Immature natural killer cell (primary cell): Measurements from ENCODE around the gene ZNF609. TPM values are rescaled to one million over a fixed set of nuclear protein-coding genes. Genes with fewer than 3 reads are reported as not detected.
"Not testable (repeated sequence)": the region's sequence is repeated elsewhere in the genome, so short reads cannot be mapped to it uniquely, and the experiment has no call there.

Experiments used
- DNase-seq, 3 donors: peaks; one replicate each; pipeline ENCODE4 v3.0.0; 2022; ENCODE audit warnings: mixed read lengths in 1 of 3
- H3K27ac Mint-ChIP-seq, 6 donors: one replicate each; pipeline ENCODE4 v1.8.0; 2020; ENCODE audit warnings: mixed read lengths in 6 of 6, mild to moderate bottlenecking in 5 of 6, inconsistent platforms in 4 of 6, moderate library complexity in 3 of 6
- H3K27me3 Mint-ChIP-seq, 3 donors: one replicate each; pipeline ENCODE4 v1.8.0; 2020 to 2021; ENCODE audit warnings: low read depth in 3 of 3, mild to moderate bottlenecking in 3 of 3, mixed read lengths in 3 of 3, moderate library complexity in 3 of 3, inconsistent platforms in 1 of 3
- H3K36me3 Mint-ChIP-seq, 3 donors: one replicate each; pipeline ENCODE4 v1.8.0; 2020; ENCODE audit warnings: mixed read lengths in 3 of 3, inconsistent platforms in 2 of 3, mild to moderate bottlenecking in 2 of 3
- H3K4me1 Mint-ChIP-seq, 2 donors: one replicate each; pipeline ENCODE4 v1.8.0; 2020; ENCODE audit warnings: inconsistent platforms in 2 of 2, mild to moderate bottlenecking in 2 of 2, mixed read lengths in 2 of 2, moderate library complexity in 1 of 2
- H3K4me3 Mint-ChIP-seq, 5 donors: one replicate each; pipeline ENCODE4 v1.8.0; 2020; ENCODE audit warnings: mild to moderate bottlenecking in 5 of 5, mixed read lengths in 5 of 5, inconsistent platforms in 3 of 5, moderate library complexity in 3 of 5
- H3K9me3 Mint-ChIP-seq, 6 donors: one replicate each; pipeline ENCODE4 v1.8.0; 2020; ENCODE audit warnings: mild to moderate bottlenecking in 6 of 6, mixed read lengths in 6 of 6, inconsistent platforms in 4 of 6, moderate library complexity in 3 of 6
- polyA plus RNA-seq, 3 donors: library from polyadenylated mRNA; unstranded; fragments of 300-500 nt; fragmentation: Illumina TruSeq; gene quantifications; one replicate each; pipeline ENCODE4 v1.2.3, GENCODE V29; 2021

Gene ZNF609
- polyA plus RNA-seq, 3 donors from 2014 or later, result 0.04 to 11.3 (median 2.6) TPM

DNA sequence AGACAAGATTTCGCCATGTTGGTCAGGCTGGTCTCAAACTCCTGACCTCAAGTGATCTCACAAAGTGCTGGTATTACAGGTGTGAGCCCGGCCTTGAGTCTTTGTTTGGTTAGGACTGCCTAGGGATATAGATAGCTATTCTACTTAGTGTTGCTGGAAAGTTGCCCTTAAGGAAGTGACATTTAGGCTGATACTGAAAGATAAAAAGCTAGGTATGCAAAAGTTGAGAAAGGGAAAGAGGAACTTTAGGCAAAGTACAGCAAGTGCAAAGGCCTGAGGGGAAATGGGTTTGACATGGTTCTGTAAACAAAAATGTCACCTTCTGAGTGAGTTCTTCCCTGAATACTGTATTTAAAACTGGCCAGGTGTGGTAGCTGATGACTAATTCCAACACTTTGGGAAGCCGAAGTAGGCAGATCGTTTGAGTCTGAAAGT is 111.5 kb downstream of the ZNF609 start:
- peaks cover 0 to 10% (median 5%) of the 10 kb centered on the region in 3 donors for H3K36me3 Mint-ChIP-seq
- no peak overlapping the region for H3K4me3 Mint-ChIP-seq
- no peak for DNase-seq
- peaks cover 38 to 53% of the 10 kb centered on the region in 2 donors for H3K4me1 Mint-ChIP-seq
- no peaks in the 10 kb centered on the region for H3K9me3 Mint-ChIP-seq
- H3K27me3 Mint-ChIP-seq, result peaks cover 0 to 1% (median 0%) of the 10 kb centered on the region in 3 donors
- peak overlapping the region in 4 of 6 donors; percentile 31 to 62 (median 36) for H3K27ac Mint-ChIP-seq

DNA sequence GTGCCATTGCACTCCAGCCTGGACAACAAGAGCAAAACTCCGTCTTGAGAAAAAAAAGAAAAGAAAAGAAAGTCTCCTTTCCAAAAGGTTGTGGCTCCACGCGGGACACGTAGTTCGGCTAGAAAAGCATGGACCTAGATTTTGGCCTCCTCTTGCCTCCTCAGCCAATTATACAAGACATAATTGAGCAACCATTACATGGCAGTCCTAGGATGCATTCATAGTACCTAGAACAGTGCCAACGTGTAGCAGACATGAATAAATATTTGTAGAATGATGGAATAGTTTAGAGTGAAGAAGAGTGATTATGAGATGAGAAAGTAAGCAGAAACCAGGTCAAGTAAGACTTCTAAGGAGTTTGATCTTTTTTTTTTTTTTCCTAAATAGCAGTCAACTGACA is 112.5 kb downstream of the ZNF609 start:
- H3K36me3 Mint-ChIP-seq, result peaks cover 0 to 9% (median 3%) of the 10 kb centered on the region in 3 donors
- no peaks in the 10 kb centered on the region for H3K9me3 Mint-ChIP-seq
- no peak for DNase-seq
- H3K27ac Mint-ChIP-seq, result peak overlapping the region in 1 of 6 donors; percentile 31
- H3K27me3 Mint-ChIP-seq, result peaks cover 0 to 1% (median 0%) of the 10 kb centered on the region in 3 donors
- peaks cover 38 to 52% of the 10 kb centered on the region in 2 donors for H3K4me1 Mint-ChIP-seq
- H3K4me3 Mint-ChIP-seq, result no peak overlapping the region

DNA sequence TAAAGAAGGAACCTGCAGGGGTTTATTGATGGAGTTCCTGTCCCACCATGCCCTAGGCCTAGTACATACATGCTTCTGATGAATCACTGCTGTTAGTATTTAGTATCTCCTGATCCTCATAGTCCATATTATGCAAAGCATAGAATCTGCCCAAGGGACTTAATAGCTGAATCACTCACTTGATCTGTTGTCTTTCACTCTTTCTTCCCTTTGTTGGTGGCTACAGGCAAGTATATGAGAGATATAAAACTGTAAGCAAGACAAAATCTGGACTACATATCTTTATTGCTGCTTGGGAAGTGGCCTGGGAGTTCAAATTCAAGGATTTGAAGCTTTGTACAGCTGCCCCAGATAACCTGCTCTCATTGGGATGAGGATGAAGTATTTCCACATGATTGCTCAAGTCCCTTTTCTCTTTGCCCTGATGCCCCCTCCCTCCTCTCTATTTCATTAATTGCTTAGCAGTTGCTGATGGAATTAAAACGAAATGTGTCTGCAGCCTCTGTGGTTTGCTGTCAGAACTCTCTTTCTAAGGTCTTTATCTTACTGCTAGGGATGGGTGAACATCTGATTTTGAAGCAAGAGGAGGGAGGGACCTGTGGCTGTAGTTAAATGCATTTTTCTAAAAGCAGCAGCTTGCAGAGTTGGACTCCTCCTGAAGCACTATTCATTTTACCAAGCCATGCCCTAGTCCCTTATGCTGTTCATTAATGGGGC is 114.1 kb downstream of the ZNF609 start:
- no peak for DNase-seq
- H3K27ac Mint-ChIP-seq, result peak overlapping the region in 5 of 6 donors; percentile 6 to 51 (median 35)
- H3K9me3 Mint-ChIP-seq, result no peaks in the 10 kb centered on the region
- peaks cover 0 to 1% (median 0%) of the 10 kb centered on the region in 3 donors for H3K27me3 Mint-ChIP-seq
- peaks cover 24 to 36% of the 10 kb centered on the region in 2 donors for H3K4me1 Mint-ChIP-seq
- peaks cover 0 to 4% (median 0%) of the 10 kb centered on the region in 3 donors for H3K36me3 Mint-ChIP-seq
- no peak overlapping the region for H3K4me3 Mint-ChIP-seq

DNA sequence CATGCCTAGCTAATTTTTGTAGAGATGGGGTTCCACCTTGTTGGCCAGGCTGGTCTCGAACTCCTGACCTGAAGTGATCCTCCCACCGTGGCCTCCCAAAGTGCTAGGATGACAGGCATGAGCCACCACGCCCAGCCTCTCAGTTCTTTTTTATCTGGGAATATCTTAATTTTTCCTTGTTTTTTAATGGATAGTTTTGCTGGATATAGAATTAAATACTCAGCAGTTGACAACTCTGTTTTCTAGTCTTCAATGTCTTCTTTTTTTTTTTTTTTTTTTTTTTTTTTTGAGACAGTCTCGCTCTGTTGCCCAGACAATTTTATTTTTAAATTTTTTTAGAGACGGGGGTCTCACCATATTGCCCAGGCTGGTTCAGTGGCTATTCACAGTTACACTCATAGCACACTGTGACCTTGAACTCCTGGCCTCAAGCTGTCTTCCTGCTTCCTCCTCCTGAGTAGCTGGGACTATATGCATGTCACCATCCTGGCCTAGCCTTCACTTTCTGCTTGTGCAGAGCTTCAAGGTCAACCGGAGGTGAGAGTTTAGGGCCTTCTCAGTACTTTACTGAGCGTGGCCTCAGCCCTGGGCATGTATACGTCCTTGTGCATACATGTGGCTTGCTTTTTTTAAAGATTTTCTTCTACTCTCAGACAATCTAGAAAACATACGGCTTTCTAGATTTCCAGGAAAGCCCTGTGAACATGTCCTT is 120.5 kb downstream of the ZNF609 start:
- H3K4me1 Mint-ChIP-seq, result peaks cover 15 to 24% of the 10 kb centered on the region in 2 donors
- H3K36me3 Mint-ChIP-seq, result peaks cover 0 to 8% (median 4%) of the 10 kb centered on the region in 3 donors
- DNase-seq, result no peak
- H3K4me3 Mint-ChIP-seq, result no peak overlapping the region
- peaks cover 0 to 5% (median 0%) of the 10 kb centered on the region in 6 donors for H3K9me3 Mint-ChIP-seq
- peaks cover 0 to 1% (median 1%) of the 10 kb centered on the region in 3 donors for H3K27me3 Mint-ChIP-seq
- H3K27ac Mint-ChIP-seq, result no peak overlapping the region

DNA sequence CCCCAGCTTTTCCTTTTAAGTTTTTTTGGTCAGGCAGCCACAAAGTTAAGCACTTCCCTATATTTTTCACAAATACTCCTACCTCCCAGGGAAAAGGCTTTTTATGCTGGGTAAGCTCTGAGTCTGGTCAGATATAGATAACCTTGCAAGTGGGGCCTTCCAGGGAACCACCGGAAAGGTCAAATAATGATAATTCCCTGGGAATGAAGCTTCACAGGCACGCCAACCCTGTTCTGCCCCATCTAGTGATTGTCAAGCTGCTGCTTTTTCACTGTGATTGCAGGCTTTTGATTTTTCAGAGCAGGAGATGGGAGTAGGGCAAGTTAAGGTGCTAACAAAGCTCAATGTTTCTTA is 121.0 kb downstream of the ZNF609 start:
- no peak overlapping the region for H3K4me3 Mint-ChIP-seq
- peaks cover 0 to 8% (median 4%) of the 10 kb centered on the region in 3 donors for H3K36me3 Mint-ChIP-seq
- peaks cover 0 to 1% (median 1%) of the 10 kb centered on the region in 3 donors for H3K27me3 Mint-ChIP-seq
- DNase-seq, result no peak
- H3K4me1 Mint-ChIP-seq, result peaks cover 15 to 26% of the 10 kb centered on the region in 2 donors
- H3K9me3 Mint-ChIP-seq, result peaks cover 0 to 5% (median 0%) of the 10 kb centered on the region in 6 donors
- H3K27ac Mint-ChIP-seq, result no peak overlapping the region

DNA sequence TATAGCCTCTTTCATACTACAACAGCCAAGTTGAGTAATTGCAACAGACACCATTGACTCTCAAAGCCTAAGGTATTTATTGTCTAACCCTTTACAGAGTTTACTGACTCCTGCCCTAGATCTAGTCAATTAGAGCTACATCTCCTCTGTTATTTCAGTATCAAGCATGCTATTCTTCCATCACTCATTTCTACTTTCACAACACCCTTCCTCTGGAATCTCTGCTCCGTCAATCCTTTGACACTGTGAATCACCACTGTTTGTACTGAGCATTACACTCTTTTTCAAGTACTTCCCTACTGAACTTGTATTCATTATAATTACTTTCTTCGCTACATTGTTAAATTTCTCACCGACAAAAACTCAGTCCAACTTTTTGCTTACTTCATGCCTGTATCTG is 121.8 kb downstream of the ZNF609 start:
- no peak overlapping the region for H3K4me3 Mint-ChIP-seq
- DNase-seq, result no peak
- H3K36me3 Mint-ChIP-seq, result peaks cover 0 to 8% (median 4%) of the 10 kb centered on the region in 3 donors
- H3K9me3 Mint-ChIP-seq, result peaks cover 0 to 5% (median 0%) of the 10 kb centered on the region in 6 donors
- peaks cover 21 to 34% of the 10 kb centered on the region in 2 donors for H3K4me1 Mint-ChIP-seq
- H3K27me3 Mint-ChIP-seq, result peaks cover 0 to 1% (median 1%) of the 10 kb centered on the region in 3 donors
- peak overlapping the region in 2 of 6 donors; percentile 36 to 56 for H3K27ac Mint-ChIP-seq

DNA sequence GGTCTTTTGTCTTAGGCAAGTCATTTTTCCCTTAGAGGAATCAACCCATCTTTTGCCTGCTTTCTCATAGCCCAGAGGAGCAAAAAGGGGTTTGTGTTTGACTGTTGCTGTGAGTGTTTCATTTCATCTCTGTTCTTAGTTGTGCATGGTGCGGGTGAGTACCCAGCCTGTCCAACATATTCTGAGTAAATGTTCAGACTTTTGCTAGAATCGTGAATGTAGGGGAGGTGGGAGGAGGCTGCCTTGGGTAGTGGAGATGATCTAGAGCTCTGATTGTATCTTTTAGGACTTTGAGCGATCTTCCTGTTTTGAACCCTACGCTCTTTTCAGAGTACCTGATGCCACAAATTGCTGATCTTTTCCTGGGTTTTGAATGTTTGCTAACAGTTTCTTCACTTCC is 123.1 kb downstream of the ZNF609 start:
- no peak overlapping the region for H3K4me3 Mint-ChIP-seq
- H3K9me3 Mint-ChIP-seq, result peaks cover 0 to 5% (median 0%) of the 10 kb centered on the region in 6 donors
- H3K36me3 Mint-ChIP-seq, result peaks cover 0 to 8% (median 4%) of the 10 kb centered on the region in 3 donors
- H3K27ac Mint-ChIP-seq, result peak overlapping the region in 2 of 6 donors; percentile 2 to 67
- no peak for DNase-seq
- peaks cover 26 to 41% of the 10 kb centered on the region in 2 donors for H3K4me1 Mint-ChIP-seq
- peaks cover 0 to 1% (median 1%) of the 10 kb centered on the region in 3 donors for H3K27me3 Mint-ChIP-seq

DNA sequence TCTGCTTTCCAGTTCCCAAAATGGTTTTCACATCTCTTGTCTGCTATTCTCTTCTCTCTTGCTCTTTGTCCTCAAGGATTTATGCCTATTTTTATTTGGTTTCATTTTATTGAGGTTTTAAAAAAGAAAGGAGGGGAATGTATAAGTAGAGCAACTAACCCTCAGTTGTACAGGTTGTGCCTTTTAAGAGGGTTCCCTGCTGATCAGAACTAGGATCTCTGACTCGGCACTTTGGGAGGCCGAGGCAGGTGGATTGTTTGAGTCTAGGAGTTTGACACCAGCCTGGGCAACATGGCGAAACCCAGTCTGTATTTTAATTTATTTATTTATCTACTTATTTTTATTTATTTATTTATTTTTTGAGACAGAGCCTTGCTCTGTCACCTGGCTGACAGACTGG is 123.6 kb downstream of the ZNF609 start:
- Mint-ChIP-seq H3K27me3 (peaks cover 0 to 1% (median 1%) of the 10 kb centered on the region in 3 donors), H3K27ac (peak overlapping the region in 1 of 6 donors; percentile 67), H3K36me3 (peaks cover 0 to 8% (median 4%) of the 10 kb centered on the region in 3 donors), H3K4me3 (no peak overlapping the region), H3K9me3 (peaks cover 0 to 5% (median 0%) of the 10 kb centered on the region in 6 donors), H3K4me1 (peaks cover 28 to 44% of the 10 kb centered on the region in 2 donors)
- DNase-seq, result no peak

DNA sequence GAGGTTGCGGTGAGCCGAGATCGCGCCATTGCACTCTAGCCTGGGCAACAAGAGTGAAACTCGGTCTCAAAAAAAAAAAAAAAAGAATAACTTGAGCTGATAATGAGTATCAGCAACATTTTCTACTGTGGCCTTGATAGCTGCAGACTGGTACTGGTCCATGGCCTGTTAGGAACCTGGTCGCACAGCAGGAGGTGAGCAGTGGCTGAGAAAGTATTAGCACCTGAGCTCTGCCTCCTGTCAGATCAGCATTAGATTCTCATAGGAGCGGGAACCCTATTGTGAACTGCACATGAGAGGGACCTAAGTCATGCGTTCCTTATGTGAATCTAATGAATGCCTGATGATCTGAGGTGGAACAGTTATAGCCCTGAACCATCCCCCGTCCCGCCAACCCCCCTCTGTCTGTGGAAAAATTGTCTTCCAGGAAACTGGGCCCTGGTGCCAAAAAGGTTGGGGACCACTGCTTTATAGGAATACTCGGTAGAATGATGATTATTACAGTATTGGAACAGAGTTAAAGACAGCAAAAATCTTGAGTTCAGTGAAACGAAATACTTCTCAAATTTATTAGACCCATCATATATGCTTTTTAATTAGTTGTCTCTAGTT is 126.0 kb downstream of the ZNF609 start:
- Mint-ChIP-seq H3K4me1 (peaks cover 40 to 54% of the 10 kb centered on the region in 2 donors), H3K9me3 (no peaks in the 10 kb centered on the region), H3K4me3 (no peak overlapping the region), H3K27ac (no peak overlapping the region), H3K36me3 (peaks cover 0 to 4% (median 0%) of the 10 kb centered on the region in 3 donors), H3K27me3 (peaks cover 0 to 1% (median 0%) of the 10 kb centered on the region in 3 donors)
- DNase-seq, result no peak

DNA sequence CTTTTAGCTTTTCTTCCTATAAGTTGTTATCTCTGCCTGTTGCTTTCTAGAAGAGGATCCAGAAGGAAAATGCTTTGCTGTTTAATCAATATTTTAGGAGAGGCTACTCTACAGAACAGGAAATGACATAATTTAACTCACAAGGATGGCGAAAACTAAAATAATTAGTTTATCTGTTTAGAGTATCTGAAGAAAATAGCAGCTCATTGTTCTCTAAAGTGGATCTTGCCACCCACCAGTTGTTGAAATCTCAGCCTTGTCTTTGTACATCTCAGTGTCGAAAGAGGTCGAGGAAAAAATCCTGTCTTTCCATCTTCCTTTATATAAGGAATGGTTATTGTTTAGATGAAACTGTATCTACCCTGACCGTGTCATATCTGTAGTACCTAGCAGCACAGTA is 126.6 kb downstream of the ZNF609 start:
- H3K36me3 Mint-ChIP-seq, result peaks cover 0 to under 1% (median 0%) of the 10 kb centered on the region in 3 donors
- peaks cover 38 to 52% of the 10 kb centered on the region in 2 donors for H3K4me1 Mint-ChIP-seq
- DNase-seq, result no peak
- H3K4me3 Mint-ChIP-seq, result no peak overlapping the region
- no peaks in the 10 kb centered on the region for H3K9me3 Mint-ChIP-seq
- no peak overlapping the region for H3K27ac Mint-ChIP-seq
- peaks cover 0 to 1% (median 0%) of the 10 kb centered on the region in 3 donors for H3K27me3 Mint-ChIP-seq

DNA sequence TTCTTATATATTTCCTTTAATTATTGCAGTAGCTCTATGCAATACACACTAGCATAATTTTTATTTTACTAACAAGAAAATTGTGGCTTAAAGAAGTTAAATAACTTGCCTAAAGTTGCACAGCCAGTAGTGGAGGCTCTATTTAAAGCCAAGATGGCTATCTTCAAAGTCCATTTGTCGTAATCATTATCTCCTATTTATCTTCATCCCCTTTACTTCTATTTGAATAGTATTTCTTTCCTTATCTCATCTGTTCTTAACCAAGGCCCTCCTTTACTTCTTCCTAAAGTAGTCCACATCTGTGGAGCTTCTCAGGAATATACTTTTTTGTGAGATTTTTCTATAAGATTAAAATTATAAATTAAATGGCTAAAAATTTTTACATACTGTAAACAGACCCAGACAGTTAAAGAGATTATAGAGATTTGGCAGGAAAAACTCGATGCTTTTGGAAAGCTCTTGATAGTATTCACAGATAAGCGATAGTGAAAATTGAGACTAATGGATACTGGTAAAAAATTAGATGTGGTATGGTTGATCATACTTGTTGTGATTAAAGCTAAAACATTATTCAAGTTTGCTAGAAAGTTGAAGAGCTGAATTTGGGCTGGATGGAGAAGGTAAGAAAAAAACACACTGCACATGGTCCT is 129.2 kb downstream of the ZNF609 start:
- no peaks in the 10 kb centered on the region for H3K9me3 Mint-ChIP-seq
- no peak for DNase-seq
- H3K27ac Mint-ChIP-seq, result peak overlapping the region in 4 of 6 donors; percentile 12 to 51 (median 22)
- no peaks in the 10 kb centered on the region for H3K36me3 Mint-ChIP-seq
- H3K27me3 Mint-ChIP-seq, result no peaks in the 10 kb centered on the region
- peaks cover 37 to 46% of the 10 kb centered on the region in 2 donors for H3K4me1 Mint-ChIP-seq
- H3K4me3 Mint-ChIP-seq, result no peak overlapping the region

DNA sequence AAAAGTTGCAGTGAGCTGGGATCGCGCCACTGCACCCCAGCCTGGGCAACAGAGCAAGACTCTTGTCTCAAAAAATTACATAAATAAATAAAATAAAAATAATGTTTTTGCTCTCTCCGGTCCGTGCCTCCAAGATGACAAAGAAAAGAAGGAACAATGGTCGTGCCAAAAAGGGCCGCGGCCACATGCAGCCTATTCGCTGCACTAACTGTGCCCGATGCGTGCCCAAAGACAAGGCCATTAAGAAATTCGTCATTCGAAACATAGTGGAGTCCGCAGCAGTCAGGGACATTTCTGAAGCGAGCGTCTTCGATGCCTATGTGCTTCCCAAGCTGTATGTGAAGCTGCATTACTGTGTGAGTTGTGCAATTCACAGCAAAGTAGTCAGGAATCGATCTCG is 132.5 kb downstream of the ZNF609 start:
- not testable (repeated sequence) for H3K27me3 Mint-ChIP-seq, H3K4me3 Mint-ChIP-seq, DNase-seq, H3K36me3 Mint-ChIP-seq, H3K9me3 Mint-ChIP-seq, H3K27ac Mint-ChIP-seq
- peaks cover 38 to 47% of the 10 kb centered on the region in 2 donors for H3K4me1 Mint-ChIP-seq
